Heart left ventricle (tissue), 13 donors: ENCODE data around the gene GLT6D1.

Experiments
- POLR2A ChIP-seq, 2 donors: fragments of 450-650 bp; IDR thresholded peaks; one replicate each; pipeline ENCODE4 v1.6.1; 2017; ENCODE audit warnings: antibody characterized with exemption in 2 of 2, mild to moderate bottlenecking in 2 of 2, moderate library complexity in 2 of 2
- TF ChIP-seq, protein P1 (sequence below), 12 donors: fragments of 200-600 bp; sonication (generic) in 4 of 12; IDR thresholded peaks; one replicate each; pipeline versions ENCODE4 v1.5.0 to v1.8.0; 2018 to 2022; ENCODE audit warnings: antibody characterized with exemption in 12 of 12, mild to moderate bottlenecking in 5 of 12
- donor health status: ischemic (EF 13 %, LVEDD 7.1; RV severe dilation, severe dysfunction).
- donor health status: DM: no; HTN: yes; CAD: no.
- donor health status: DM: no; HTN: no; CAD: no.
- donor health status: ischemic (EF 25% LVEDD 6.9; RV normal size, moderate dysfunction).
- donor health status: ischemic (EF 25% LVEDD 5.7; RV mildly dilated, moderate dysfunction).
- donor health status: ischemic (EF 35%, LVEDD 5.7; RV mildly dilated, moderate dysfunction).
- donor health status: nonischemic (EF 11% LVEDD 7.7; RV severe dilation, severe dysfunction).
- donor health status: DM: yes; HTN: yes; CAD: no.
- donor health status: PGD.
- donor health status: ischemic (EF 29% LVEDD 5.4; RV normal size, mild dysfunction).
- donor health status: nonischemic (EF 23%, LVEDD 6.1; RV moderate dilation, normal function).

DNA sequence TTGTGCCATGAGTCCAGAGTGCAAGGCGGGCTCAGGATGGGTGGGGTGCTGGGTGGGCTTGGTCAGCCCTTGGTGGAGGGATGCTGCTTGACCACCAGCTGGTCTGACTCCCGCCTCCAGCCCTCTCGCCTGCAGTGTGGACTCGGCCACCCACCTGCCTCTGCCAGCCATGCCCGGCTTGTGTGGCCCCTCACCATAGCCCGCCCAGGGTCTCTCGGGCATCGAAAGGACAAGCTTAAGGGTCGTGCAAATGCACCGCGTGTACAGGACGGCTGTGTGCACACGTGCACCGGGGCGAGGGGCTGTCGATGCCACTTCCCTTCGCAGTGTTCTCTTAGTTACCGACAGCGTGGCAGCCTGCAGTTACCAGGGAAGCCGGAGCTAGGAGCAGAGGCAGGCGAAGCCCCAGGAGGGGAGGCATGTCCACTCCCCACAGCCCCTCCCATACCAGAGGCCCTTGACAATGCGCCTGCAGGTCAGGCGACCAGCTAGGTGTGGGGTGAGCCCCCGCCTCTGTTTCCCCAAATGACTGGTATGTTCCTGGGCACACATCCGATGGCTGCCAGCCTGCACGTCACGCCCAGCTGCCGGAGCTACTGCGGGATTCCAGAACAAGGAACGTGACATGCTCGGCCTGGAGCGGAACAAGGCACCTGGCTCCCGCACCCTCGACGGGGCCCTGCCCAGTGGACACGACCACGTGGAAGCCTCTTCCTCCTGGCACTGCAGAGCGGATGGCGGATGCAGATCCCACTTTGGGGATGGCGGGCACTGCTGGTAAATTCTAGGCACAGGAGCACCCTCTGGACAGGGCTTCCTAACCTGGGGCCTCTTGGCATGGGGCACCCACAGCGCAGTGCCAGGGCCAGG, 31.6 kb upstream of the GLT6D1 start:
- TF ChIP-seq, protein P1, sequence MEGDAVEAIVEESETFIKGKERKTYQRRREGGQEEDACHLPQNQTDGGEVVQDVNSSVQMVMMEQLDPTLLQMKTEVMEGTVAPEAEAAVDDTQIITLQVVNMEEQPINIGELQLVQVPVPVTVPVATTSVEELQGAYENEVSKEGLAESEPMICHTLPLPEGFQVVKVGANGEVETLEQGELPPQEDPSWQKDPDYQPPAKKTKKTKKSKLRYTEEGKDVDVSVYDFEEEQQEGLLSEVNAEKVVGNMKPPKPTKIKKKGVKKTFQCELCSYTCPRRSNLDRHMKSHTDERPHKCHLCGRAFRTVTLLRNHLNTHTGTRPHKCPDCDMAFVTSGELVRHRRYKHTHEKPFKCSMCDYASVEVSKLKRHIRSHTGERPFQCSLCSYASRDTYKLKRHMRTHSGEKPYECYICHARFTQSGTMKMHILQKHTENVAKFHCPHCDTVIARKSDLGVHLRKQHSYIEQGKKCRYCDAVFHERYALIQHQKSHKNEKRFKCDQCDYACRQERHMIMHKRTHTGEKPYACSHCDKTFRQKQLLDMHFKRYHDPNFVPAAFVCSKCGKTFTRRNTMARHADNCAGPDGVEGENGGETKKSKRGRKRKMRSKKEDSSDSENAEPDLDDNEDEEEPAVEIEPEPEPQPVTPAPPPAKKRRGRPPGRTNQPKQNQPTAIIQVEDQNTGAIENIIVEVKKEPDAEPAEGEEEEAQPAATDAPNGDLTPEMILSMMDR (IDR thresholded peaks at IDR 0.05), result no peak
- TF ChIP-seq POLR2A (IDR thresholded peaks at IDR 0.05), result no peak
